ENCODE measurements around the gene MPHOSPH10.
A peak's percentile ranks its signal among the peaks of the same experiment; 100 is the strongest.

DNA sequence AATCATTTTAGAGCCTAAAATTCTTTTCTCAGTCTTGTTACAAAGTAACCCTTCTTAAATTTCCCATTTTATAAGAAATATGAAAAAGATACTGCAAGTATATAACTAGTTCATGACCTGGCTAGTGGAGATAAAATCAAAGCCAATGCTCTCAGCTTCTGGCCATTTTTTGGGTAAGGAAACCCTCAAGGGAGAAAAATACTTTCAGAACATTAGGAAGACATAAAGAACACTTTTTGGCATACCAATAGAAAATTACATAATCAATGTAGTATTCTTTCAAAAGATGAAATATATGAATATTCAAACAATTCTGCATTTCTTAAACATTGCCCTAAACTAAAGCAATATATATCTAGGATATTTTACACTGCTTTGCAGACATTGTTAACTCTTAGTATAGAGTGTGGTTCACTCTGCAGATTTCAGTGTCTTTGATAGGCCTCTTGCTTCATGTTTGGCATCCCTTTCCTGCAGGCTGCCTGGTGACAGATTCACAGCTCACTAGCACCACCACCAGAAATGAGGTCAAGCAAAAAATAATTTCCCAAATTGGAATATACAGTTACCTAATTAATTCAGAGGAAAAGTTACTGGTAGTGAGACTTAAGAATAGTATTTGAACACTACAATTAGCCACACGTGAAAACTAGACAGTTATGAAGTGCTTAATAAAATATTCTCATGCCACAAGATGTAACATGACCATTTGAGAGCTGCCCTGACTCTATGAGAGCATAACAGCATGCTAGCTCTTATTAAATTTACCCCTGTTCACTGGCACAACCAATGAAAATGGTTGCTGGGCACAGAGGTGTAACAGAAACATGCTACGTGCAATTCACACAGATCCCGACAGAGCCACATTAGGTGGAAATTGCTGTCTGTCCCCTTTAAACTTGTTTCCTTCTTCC lies 60.5 kb downstream of the MPHOSPH10 start:
- TF ChIP-seq POLR2AphosphoS5 (IDR thresholded peaks at IDR 0.05; ENCODE audit: low read depth, low read length), result no peak
- TF ChIP-seq, protein P1, sequence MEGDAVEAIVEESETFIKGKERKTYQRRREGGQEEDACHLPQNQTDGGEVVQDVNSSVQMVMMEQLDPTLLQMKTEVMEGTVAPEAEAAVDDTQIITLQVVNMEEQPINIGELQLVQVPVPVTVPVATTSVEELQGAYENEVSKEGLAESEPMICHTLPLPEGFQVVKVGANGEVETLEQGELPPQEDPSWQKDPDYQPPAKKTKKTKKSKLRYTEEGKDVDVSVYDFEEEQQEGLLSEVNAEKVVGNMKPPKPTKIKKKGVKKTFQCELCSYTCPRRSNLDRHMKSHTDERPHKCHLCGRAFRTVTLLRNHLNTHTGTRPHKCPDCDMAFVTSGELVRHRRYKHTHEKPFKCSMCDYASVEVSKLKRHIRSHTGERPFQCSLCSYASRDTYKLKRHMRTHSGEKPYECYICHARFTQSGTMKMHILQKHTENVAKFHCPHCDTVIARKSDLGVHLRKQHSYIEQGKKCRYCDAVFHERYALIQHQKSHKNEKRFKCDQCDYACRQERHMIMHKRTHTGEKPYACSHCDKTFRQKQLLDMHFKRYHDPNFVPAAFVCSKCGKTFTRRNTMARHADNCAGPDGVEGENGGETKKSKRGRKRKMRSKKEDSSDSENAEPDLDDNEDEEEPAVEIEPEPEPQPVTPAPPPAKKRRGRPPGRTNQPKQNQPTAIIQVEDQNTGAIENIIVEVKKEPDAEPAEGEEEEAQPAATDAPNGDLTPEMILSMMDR (IDR thresholded peaks at IDR 0.05), result peak; percentile 44
- TF ChIP-seq, protein P2, sequence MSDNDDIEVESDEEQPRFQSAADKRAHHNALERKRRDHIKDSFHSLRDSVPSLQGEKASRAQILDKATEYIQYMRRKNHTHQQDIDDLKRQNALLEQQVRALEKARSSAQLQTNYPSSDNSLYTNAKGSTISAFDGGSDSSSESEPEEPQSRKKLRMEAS (IDR thresholded peaks at IDR 0.05; ENCODE audit: low read depth), result no peak
- TF ChIP-seq JUND (IDR thresholded peaks at IDR 0.05), result no peak
- TF ChIP-seq, protein P3, sequence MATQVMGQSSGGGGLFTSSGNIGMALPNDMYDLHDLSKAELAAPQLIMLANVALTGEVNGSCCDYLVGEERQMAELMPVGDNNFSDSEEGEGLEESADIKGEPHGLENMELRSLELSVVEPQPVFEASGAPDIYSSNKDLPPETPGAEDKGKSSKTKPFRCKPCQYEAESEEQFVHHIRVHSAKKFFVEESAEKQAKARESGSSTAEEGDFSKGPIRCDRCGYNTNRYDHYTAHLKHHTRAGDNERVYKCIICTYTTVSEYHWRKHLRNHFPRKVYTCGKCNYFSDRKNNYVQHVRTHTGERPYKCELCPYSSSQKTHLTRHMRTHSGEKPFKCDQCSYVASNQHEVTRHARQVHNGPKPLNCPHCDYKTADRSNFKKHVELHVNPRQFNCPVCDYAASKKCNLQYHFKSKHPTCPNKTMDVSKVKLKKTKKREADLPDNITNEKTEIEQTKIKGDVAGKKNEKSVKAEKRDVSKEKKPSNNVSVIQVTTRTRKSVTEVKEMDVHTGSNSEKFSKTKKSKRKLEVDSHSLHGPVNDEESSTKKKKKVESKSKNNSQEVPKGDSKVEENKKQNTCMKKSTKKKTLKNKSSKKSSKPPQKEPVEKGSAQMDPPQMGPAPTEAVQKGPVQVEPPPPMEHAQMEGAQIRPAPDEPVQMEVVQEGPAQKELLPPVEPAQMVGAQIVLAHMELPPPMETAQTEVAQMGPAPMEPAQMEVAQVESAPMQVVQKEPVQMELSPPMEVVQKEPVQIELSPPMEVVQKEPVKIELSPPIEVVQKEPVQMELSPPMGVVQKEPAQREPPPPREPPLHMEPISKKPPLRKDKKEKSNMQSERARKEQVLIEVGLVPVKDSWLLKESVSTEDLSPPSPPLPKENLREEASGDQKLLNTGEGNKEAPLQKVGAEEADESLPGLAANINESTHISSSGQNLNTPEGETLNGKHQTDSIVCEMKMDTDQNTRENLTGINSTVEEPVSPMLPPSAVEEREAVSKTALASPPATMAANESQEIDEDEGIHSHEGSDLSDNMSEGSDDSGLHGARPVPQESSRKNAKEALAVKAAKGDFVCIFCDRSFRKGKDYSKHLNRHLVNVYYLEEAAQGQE (IDR thresholded peaks at IDR 0.05; ENCODE audit: low read depth, low read length), result no peak
- TF ChIP-seq EP300 (IDR thresholded peaks at IDR 0.05; ENCODE audit: borderline replicate concordance in 1 of 2, low read depth in 1 of 2, low read length in 1 of 2), result no peak
- no peak for TF ChIP-seq GATA2 (CRISPR knock-in tag; IDR thresholded peaks at IDR 0.05)
- no peak for TF ChIP-seq EZH2phosphoT487 (IDR thresholded peaks at IDR 0.05; ENCODE audit: borderline replicate concordance, low read depth)
- TF ChIP-seq MEF2A (IDR thresholded peaks at IDR 0.05; ENCODE audit: borderline replicate concordance, low read depth), result no peak
- no peak for TF ChIP-seq YY1 (IDR thresholded peaks at IDR 0.05; ENCODE audit: low read depth)
- TF ChIP-seq TCF12 (IDR thresholded peaks at IDR 0.05), result no peak
- TF ChIP-seq RCOR1 (IDR thresholded peaks at IDR 0.05; ENCODE audit: low read length), result no peak
- TF ChIP-seq, protein P4, sequence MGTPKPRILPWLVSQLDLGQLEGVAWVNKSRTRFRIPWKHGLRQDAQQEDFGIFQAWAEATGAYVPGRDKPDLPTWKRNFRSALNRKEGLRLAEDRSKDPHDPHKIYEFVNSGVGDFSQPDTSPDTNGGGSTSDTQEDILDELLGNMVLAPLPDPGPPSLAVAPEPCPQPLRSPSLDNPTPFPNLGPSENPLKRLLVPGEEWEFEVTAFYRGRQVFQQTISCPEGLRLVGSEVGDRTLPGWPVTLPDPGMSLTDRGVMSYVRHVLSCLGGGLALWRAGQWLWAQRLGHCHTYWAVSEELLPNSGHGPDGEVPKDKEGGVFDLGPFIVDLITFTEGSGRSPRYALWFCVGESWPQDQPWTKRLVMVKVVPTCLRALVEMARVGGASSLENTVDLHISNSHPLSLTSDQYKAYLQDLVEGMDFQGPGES (IDR thresholded peaks at IDR 0.05; ENCODE audit: low read depth, low read length), result no peak

Data from SK-N-SH (cell line).